WERI-Rb-1 (cell line): Measurements from ENCODE around the gene ARSA.

Source experiments
- DNase-seq: peaks from one replicate; pipeline ENCODE4 v3.0.0-alpha.2; 2020
- H3K27ac ChIP-seq: fragments of 250-450 bp; sonication (Bioruptor Pico); 2 replicates; pipeline ENCODE4 v1.5.1; 2020; ENCODE audit warnings: mild to moderate bottlenecking, moderate library complexity
- H3K27me3 ChIP-seq: fragments of 250-450 bp; sonication (Bioruptor Pico); 2 replicates; pipeline ENCODE4 v1.5.1; 2021; ENCODE audit warnings: mild to moderate bottlenecking, low read depth, moderate library complexity; ENCODE audit not compliant: insufficient read depth, severe bottlenecking
- H3K36me3 ChIP-seq: fragments of 250-450 bp; sonication (Bioruptor Pico); 2 replicates; pipeline ENCODE4 v1.5.1; 2020; ENCODE audit warnings: mild to moderate bottlenecking, moderate library complexity
- H3K4me3 ChIP-seq: 2 replicates; pipeline ENCODE4 v1.5.1; 2011; ENCODE audit warnings: low read depth, mild to moderate bottlenecking, control low read depth, low read length
- H3K9me3 ChIP-seq: fragments of 250-450 bp; sonication (Bioruptor Pico); 2 replicates; pipeline ENCODE4 v1.5.1; 2021; ENCODE audit warnings: mild to moderate bottlenecking, moderate library complexity; ENCODE audit not compliant: severe bottlenecking
- CTCF ChIP-seq: IDR thresholded peaks from 2 replicates; pipeline ENCODE4 v1.5.1; 2011; ENCODE audit warnings: low read depth, mild to moderate bottlenecking, control low read depth, inconsistent platforms, low read length

The ARSA gene

GRCh38 chr22:50607659-50608020, 20.3 kb downstream of the ARSA start:
- Histone ChIP-seq H3K4me3 (no peak overlapping the region), H3K27me3 (no peaks in the 10 kb centered on the region), H3K36me3 (peaks cover 62% of the 10 kb centered on the region), H3K27ac (no peak overlapping the region), H3K9me3 (no peaks in the 10 kb centered on the region)
- DNase-seq: no peak
- no peak for TF ChIP-seq CTCF

GRCh38 chr22:50606946-50607658, 20.9 kb downstream of the ARSA start:
- TF ChIP-seq CTCF: no peak
- Histone ChIP-seq H3K36me3 (peaks cover 64% of the 10 kb centered on the region), H3K9me3 (no peaks in the 10 kb centered on the region), H3K27ac (no peak overlapping the region), H3K27me3 (no peaks in the 10 kb centered on the region), H3K4me3 (no peak overlapping the region)
- DNase-seq: no peak

- Histone ChIP-seq H3K4me3 (no peak overlapping the region), H3K27ac (no peak overlapping the region), H3K27me3 (no peaks in the 10 kb centered on the region), H3K9me3 (no peaks in the 10 kb centered on the region), H3K36me3 (peaks cover 65% of the 10 kb centered on the region)
- TF ChIP-seq CTCF: 0 out of 2 replicates have a peak, but pooled peaks have one; percentile 20
- no peak for DNase-seq
These were observed 21.6 kb downstream of the ARSA start for GRCh38 chr22:50606165-50606945.

- H3K9me3 ChIP-seq: no peaks in the 10 kb centered on the region
- no peak for TF ChIP-seq CTCF
- DNase-seq: no peak
These were observed 22.3 kb downstream of the ARSA start for GRCh38 chr22:50605613-50606074.

GRCh38 chr22:50605002-50605612, 22.8 kb downstream of the ARSA start:
- Histone ChIP-seq H3K9me3 (no peaks in the 10 kb centered on the region), H3K36me3 (peaks cover 64% of the 10 kb centered on the region), H3K27ac (no peak overlapping the region), H3K27me3 (no peaks in the 10 kb centered on the region), H3K4me3 (no peak overlapping the region)
- no peak for TF ChIP-seq CTCF
- no peak for DNase-seq

More at GRCh38 chr22:50605613-50606074, 22.3 kb downstream of the ARSA start:
- no peak overlapping the region for H3K27ac ChIP-seq
- no peaks in the 10 kb centered on the region for H3K27me3 ChIP-seq
- H3K4me3 ChIP-seq: no peak overlapping the region
- H3K36me3 ChIP-seq: peaks cover 64% of the 10 kb centered on the region
